HepG2 (cell line): ENCODE measurements around the gene RFX6. TPM values are rescaled to one million over a fixed set of nuclear protein-coding genes. Genes with fewer than 3 reads are reported as not detected.

Experiments
- HES4 ChIP-seq: sonication (generic); formaldehyde crosslinking; IDR thresholded peaks from 2 replicates; pipeline ENCODE4 v1.9.0; 2021; ENCODE audit warnings: mild to moderate bottlenecking, missing genetic modification reagents, borderline replicate concordance
- KDM6A ChIP-seq: IDR thresholded peaks from 2 replicates; pipeline ENCODE4 v1.6.1; 2016; ENCODE audit warnings: low read depth
- KLF12 ChIP-seq: sonication (generic); formaldehyde crosslinking; IDR thresholded peaks from 2 replicates; pipeline ENCODE4 v1.4.0; 2020; ENCODE audit warnings: missing genetic modification reagents, borderline replicate concordance
- KMT2B ChIP-seq: IDR thresholded peaks from 2 replicates; pipeline ENCODE4 v1.6.1; 2016; ENCODE audit warnings: missing genetic modification reagents, missing compliant biosample characterization
- MED8 ChIP-seq: sonication (generic); formaldehyde crosslinking; IDR thresholded peaks from 2 replicates; pipeline ENCODE4 v1.8.1; 2023; ENCODE audit warnings: mild to moderate bottlenecking, missing genetic modification reagents; ENCODE audit not compliant: insufficient replicate concordance
- POGZ ChIP-seq: sonication (generic); formaldehyde crosslinking; IDR thresholded peaks from 2 replicates; pipeline ENCODE4 v1.4.0; 2020; ENCODE audit warnings: mild to moderate bottlenecking, missing genetic modification reagents
- RARA ChIP-seq: IDR thresholded peaks from 2 replicates; pipeline ENCODE4 v1.6.1; 2016; ENCODE audit warnings: missing genetic modification reagents, missing compliant biosample characterization
- RELA ChIP-seq: sonication (generic); formaldehyde crosslinking; IDR thresholded peaks from 2 replicates; pipeline ENCODE4 v1.4.0; 2020; ENCODE audit warnings: missing genetic modification reagents
- SETDB1 ChIP-seq: sonication (generic); formaldehyde crosslinking; IDR thresholded peaks from 2 replicates; pipeline ENCODE4 v1.5.1; 2020; ENCODE audit warnings: missing genetic modification reagents, mild to moderate bottlenecking, borderline replicate concordance
- SIN3B ChIP-seq: fragments of 150-350 bp; IDR thresholded peaks from 2 replicates; pipeline ENCODE4 v1.6.1; 2014; ENCODE audit warnings: low read length
- SPEN ChIP-seq: sonication (generic); formaldehyde crosslinking; IDR thresholded peaks from 2 replicates; pipeline ENCODE4 v1.5.1; 2020; ENCODE audit warnings: low read depth, mild to moderate bottlenecking, missing genetic modification reagents
- TARDBP ChIP-seq: sonication (generic); formaldehyde crosslinking; IDR thresholded peaks from 2 replicates; pipeline ENCODE4 v1.8.0; 2022; ENCODE audit warnings: mild to moderate bottlenecking, missing genetic modification reagents
- ZBTB40 ChIP-seq, 2 experiments: fragments of 450-650 bp in 1 of 2; sonication (generic) in 1 of 2; formaldehyde crosslinking in 1 of 2; IDR thresholded peaks; 2 replicates each; pipeline versions ENCODE4 v1.6.1 to v1.8.0; 2016 to 2022; ENCODE audit warnings: antibody characterized with exemption in 1 of 2, mild to moderate bottlenecking in 1 of 2, missing genetic modification reagents in 1 of 2
- ZGPAT ChIP-seq: IDR thresholded peaks from 2 replicates; pipeline ENCODE4 v1.6.1; 2016; ENCODE audit warnings: mild to moderate bottlenecking
- ZNF235 ChIP-seq: sonication (generic); formaldehyde crosslinking; IDR thresholded peaks from 2 replicates; pipeline ENCODE4 v1.8.1; 2023; ENCODE audit warnings: mild to moderate bottlenecking, missing genetic modification reagents, borderline replicate concordance
- ZNF354B ChIP-seq: sonication (generic); formaldehyde crosslinking; IDR thresholded peaks from 2 replicates; pipeline ENCODE4 v1.8.0; 2022; ENCODE audit warnings: mild to moderate bottlenecking, missing genetic modification reagents
- ZNF569 ChIP-seq: sonication (generic); formaldehyde crosslinking; IDR thresholded peaks from 2 replicates; pipeline ENCODE4 v1.5.0; 2020; ENCODE audit warnings: mild to moderate bottlenecking, missing genetic modification reagents, moderate library complexity, borderline replicate concordance
- ZNF572 ChIP-seq: sonication (generic); formaldehyde crosslinking; IDR thresholded peaks from 2 replicates; pipeline ENCODE4 v1.5.1; 2020; ENCODE audit warnings: mild to moderate bottlenecking, missing genetic modification reagents
- ZNF7 ChIP-seq: IDR thresholded peaks from 2 replicates; pipeline ENCODE4 v1.6.1; 2016; ENCODE audit warnings: missing biosample characterization, missing genetic modification reagents
- ZNF883 ChIP-seq: sonication (generic); formaldehyde crosslinking; IDR thresholded peaks from 2 replicates; pipeline ENCODE4 v1.5.1; 2020; ENCODE audit warnings: mild to moderate bottlenecking, missing genetic modification reagents; ENCODE audit errors: not compliant biosample characterization
- polyA plus RNA-seq, 8 experiments: library from polyadenylated mRNA; depleted of rRNA in 3 of 8; stranded (reverse) in 7 of 8; unstranded in 1 of 8; fragments of >200 nt; fragmentation: Illumina TruSeq in 4 of 8; extraction: Trizol in 4 of 8; gene quantifications; 2 replicates each; pipeline versions ENCODE4 v1.2.1 to v1.2.3, GENCODE V29; 2011 to 2016; ENCODE audit warnings: low read depth in 4 of 8, missing spikeins in 1 of 8, mixed read lengths in 1 of 8; ENCODE audit not compliant: insufficient read depth in 1 of 8
- total RNA-seq, 5 experiments: library from RNA; depleted of rRNA; stranded (reverse); fragments of >200 nt; fragmentation: Illumina TruSeq; extraction: Trizol; gene quantifications; 2 replicates each; pipeline ENCODE4 v1.2.3, GENCODE V29; 2016; ENCODE audit warnings: low read depth in 1 of 5

RFX6 gene
- total and polyA plus RNA-seq, 2 of the 13 experiments (the other 11 are each of a cell fraction or from before 2014, with no cell fraction given) = 0.04 TPM; not detected in 1

GRCh38 chr6:116948533-116949304 lies 71.7 kb downstream of the RFX6 start (continued):
- TF ChIP-seq ZBTB40 (IDR thresholded peaks at IDR 0.05) (no peak), ZBTB40 (CRISPR knock-in tag; IDR thresholded peaks at IDR 0.05) (no peak), POGZ (CRISPR knock-in tag) (peak; percentile 77; the same call in 1 of the 2 replicates), ZNF572 (no peak), MED8 (CRISPR knock-in tag) (no peak), SIN3B (no peak), ZGPAT (CRISPR knock-in tag) (peak; percentile 26; the same call in 1 of the 2 replicates), ZNF569 (CRISPR knock-in tag) (no peak), KDM6A (CRISPR knock-in tag) (0 out of 2 replicates have a peak, but pooled peaks have one; percentile 23), ZNF883 (CRISPR knock-in tag) (no peak), TARDBP (CRISPR knock-in tag) (peak; percentile 48; the same call in 1 of the 2 replicates), HES4 (CRISPR knock-in tag) (no peak), KLF12 (CRISPR knock-in tag) (no peak), RELA (CRISPR knock-in tag) (no peak), SPEN (CRISPR knock-in tag) (no peak), ZNF354B (no peak), SETDB1 (no peak), ZNF235 (CRISPR knock-in tag) (no peak), KMT2B (peak; percentile 33; the same call in 1 of the 2 replicates), RARA (peak; percentile 53; the same call in 1 of the 2 replicates), ZNF7 (no peak)
